NCI-H1417 (cell line): ENCODE data around the gene ADCY3.
"Not testable (repeated sequence)": the region's sequence is repeated elsewhere in the genome, so short reads cannot be mapped to it uniquely, and the experiment has no call there.

ENCODE experiments used
- DNase-seq, 3 experiments: peaks; one replicate each; lab custom pipeline; 2025; lab: John Stamatoyannopoulos, UW

The ADCY3 gene

GRCh38 chr2:24844023-24844685, 75.9 kb downstream of the ADCY3 start:
- DNase-seq: no peak

GRCh38 chr2:24843330-24843860, 76.6 kb downstream of the ADCY3 start:
- DNase-seq: no peak

- DNase-seq: no peak
Observed at GRCh38 chr2:24842081-24843050, 77.7 kb downstream of the ADCY3 start.

GRCh38 chr2:24840962-24841945, 78.8 kb downstream of the ADCY3 start:
- no peak for DNase-seq

GRCh38 chr2:24840164-24840869, 79.7 kb downstream of the ADCY3 start:
- DNase-seq: no peak

- DNase-seq: no peak
Observed at GRCh38 chr2:24839729-24840128, 80.3 kb downstream of the ADCY3 start.

- DNase-seq: no peak
Observed at GRCh38 chr2:24838541-24838940, 81.5 kb downstream of the ADCY3 start.

- no peak for DNase-seq
Observed at GRCh38 chr2:24837996-24838513, 82.0 kb downstream of the ADCY3 start.

GRCh38 chr2:24836706-24837105, 83.3 kb downstream of the ADCY3 start:
- no peak for DNase-seq

- DNase-seq: no peak
Observed at GRCh38 chr2:24836206-24836605, 83.8 kb downstream of the ADCY3 start.

- DNase-seq: not testable (repeated sequence)
Observed at GRCh38 chr2:24835411-24835810, 84.6 kb downstream of the ADCY3 start.

GRCh38 chr2:24834733-24835395, 85.2 kb downstream of the ADCY3 start:
- DNase-seq: no peak

- DNase-seq: no peak
Observed at GRCh38 chr2:24833821-24834732, 86.0 kb downstream of the ADCY3 start.

- DNase-seq: peak in 2 of 3 experiments; percentile 89 to 96
Observed at GRCh38 chr2:24832931-24833701, 86.9 kb downstream of the ADCY3 start.

- peak in 1 of 3 experiments; percentile 56 for DNase-seq
Observed at GRCh38 chr2:24832521-24832920, 87.5 kb downstream of the ADCY3 start.

GRCh38 chr2:24832073-24832461, 88.0 kb downstream of the ADCY3 start:
- DNase-seq: peak in 2 of 3 experiments; percentile 24 to 52

GRCh38 chr2:24831221-24832072, 88.6 kb downstream of the ADCY3 start:
- no peak for DNase-seq
